Fibroblast of mammary gland (primary cell): Measurements from ENCODE around the gene GPR87.

ENCODE experiments used
- DNase-seq: peaks from one replicate; pipeline ENCODE4 v3.0.0-alpha.2; 2010; ENCODE audit warnings: low read depth
- H3K4me3 ChIP-seq: 2 replicates; pipeline ENCODE4 v1.5.1; 2011; ENCODE audit warnings: low read depth, mild to moderate bottlenecking, low read length, moderate library complexity; ENCODE audit not compliant: control insufficient read depth
- TF ChIP-seq, protein P1 (sequence below): conservative IDR thresholded peaks from 2 replicates; pipeline ENCODE4 v1.5.1; 2011; ENCODE audit warnings: low read depth, low read length, inconsistent platforms; ENCODE audit not compliant: control insufficient read depth, insufficient read depth

Gene GPR87

DNA sequence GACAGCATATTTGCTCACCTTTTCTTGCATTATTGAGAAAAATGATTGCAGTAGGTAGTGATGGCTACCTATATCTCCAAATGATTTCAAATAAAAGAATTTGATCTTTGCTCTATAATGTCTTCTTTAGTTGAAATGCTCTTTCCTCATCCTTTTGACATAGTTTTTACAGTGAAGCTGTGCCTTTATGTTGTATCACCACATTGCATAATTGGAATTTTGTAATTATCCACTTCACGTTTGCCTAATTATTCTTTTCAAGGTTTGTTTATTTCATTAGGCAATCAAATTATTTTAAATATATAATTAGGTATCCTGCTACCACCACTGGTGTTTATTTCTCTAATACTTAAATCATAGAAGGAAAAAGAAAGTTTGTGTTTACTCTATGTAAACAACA is 34.0 kb upstream of the GPR87 start:
- no peak overlapping the region for H3K4me3 ChIP-seq
- TF ChIP-seq, protein P1, sequence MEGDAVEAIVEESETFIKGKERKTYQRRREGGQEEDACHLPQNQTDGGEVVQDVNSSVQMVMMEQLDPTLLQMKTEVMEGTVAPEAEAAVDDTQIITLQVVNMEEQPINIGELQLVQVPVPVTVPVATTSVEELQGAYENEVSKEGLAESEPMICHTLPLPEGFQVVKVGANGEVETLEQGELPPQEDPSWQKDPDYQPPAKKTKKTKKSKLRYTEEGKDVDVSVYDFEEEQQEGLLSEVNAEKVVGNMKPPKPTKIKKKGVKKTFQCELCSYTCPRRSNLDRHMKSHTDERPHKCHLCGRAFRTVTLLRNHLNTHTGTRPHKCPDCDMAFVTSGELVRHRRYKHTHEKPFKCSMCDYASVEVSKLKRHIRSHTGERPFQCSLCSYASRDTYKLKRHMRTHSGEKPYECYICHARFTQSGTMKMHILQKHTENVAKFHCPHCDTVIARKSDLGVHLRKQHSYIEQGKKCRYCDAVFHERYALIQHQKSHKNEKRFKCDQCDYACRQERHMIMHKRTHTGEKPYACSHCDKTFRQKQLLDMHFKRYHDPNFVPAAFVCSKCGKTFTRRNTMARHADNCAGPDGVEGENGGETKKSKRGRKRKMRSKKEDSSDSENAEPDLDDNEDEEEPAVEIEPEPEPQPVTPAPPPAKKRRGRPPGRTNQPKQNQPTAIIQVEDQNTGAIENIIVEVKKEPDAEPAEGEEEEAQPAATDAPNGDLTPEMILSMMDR, result no peak
- no peak for DNase-seq

DNA sequence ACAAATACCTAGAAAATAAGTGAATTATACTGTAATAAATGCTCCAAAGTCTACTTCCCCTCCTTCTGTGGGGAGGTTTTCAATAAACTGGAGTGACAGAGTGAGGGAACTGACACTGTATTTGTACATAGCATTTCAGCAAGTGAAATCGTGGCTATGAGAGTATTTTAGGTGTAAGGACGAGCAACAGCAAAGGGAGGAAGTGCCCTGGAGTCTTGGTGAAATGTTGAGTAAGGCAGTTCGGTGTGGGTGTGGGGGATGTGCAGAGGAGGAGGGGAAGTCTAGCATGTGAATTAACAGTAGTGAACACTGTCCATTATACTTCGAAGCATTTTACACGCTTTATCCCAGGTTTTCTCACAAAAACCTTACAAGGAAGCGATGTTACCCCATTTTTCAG is 30.8 kb upstream of the GPR87 start:
- no peak for DNase-seq
- TF ChIP-seq, protein P1, result no peak
- no peak overlapping the region for H3K4me3 ChIP-seq

DNA sequence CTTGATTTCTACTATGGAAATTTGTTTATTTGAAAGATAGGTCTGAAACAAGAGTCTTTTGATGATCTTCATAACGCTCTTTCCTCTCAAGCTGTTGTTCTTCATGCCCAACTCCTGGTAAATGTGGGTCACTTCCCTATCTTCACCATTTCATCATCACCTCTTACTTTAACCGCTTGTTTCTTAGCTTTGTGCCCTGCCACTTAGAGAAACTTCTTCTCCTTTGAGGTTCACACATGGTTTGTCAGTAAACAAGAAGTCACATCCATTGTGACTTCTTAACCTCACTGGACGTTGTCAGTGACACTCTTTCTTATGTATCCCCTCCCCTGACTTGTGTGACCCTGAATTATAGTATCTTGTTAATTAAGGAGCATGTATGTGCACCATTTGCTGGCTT is 29.7 kb upstream of the GPR87 start:
- TF ChIP-seq, protein P1, result no peak
- no peak for DNase-seq
- H3K4me3 ChIP-seq, result no peak overlapping the region

DNA sequence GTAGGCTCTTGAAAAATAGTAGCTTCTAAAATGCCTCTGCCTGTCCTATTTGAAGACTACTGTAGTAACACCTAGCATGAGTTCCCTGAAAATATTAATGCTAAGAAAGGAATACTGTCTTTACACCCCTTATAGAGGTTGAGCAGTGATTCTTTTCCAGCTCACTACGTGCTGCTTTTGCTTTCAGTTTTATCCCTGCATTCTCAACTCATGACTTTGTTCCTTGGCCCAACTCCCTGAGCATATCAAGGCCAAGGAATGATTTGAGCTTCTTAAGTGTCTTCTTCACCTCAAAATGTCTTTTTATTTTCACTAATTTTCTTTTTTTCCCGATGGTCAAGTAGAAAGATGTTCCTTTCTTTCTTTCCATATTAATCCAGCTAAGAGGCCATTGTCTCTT is 29.2 kb upstream of the GPR87 start:
- peak; percentile 79 for DNase-seq
- peak overlapping the region; percentile 20 for H3K4me3 ChIP-seq

DNA sequence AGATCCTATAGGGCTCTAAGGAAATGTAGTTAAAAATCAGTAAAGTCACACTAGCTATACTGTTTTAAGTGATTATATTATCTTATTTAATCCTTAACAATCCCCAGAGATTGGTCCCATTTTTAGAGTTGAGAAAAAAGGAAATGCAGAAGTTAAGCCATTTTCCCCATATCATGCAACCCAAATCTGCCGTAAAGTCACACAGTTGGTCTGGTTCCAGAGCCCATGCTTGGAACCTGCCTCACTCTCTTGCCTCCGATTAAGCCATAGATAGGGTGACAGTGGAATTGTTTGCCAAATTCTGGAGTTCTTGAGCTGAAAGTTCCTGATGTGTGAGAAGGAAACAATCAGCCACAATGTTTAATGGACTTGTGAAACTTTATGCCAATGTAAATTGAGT is 15.1 kb upstream of the GPR87 start:
- TF ChIP-seq, protein P1, result no peak
- H3K4me3 ChIP-seq, result no peak overlapping the region
- DNase-seq, result no peak

More for the DNA sequence above, 29.2 kb upstream of the GPR87 start:
- TF ChIP-seq, protein P1, result no peak

DNA sequence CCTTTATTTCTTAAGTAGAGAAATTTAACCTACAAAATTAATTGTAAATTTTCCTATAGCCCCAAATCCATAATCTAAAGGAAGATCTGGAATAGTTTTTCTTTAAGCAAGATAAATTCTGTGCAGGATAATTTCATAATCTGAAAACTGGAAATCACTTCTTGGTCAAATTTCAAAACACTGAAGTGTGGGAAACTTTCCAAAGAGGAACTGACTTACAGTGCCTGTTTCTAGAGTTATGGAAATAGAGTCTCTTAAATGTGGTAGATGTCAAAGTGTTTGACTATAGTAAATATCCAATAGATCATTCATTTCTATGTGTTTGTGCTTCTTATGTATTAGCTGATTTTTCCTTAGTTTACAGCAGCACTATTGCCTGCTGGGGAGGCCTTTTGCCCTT is 14.3 kb upstream of the GPR87 start:
- TF ChIP-seq, protein P1, result no peak
- no peak overlapping the region for H3K4me3 ChIP-seq
- no peak for DNase-seq

DNA sequence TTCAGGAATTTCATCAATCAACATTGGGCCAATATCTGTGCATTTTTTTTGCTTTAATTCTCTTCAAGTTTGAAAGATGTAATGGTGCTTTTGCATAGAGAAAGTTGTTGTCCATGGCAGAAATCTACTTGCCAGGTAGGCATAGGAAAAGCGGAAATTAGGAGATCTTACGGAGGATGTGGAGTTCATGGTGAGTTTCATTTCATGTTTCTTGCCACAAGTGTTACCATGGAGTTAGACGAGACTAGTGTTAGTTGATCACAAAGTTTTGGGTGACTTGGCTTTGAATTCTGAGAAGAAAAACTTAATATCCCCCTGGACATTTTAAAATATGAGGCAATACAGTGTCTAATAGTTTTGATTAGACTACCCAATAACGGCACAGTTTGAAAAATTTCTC is 13.8 kb upstream of the GPR87 start:
- TF ChIP-seq, protein P1, result no peak
- H3K4me3 ChIP-seq, result no peak overlapping the region
- no peak for DNase-seq
